ENCODE results near the gene PRKCH. TPM values are rescaled to one million over a fixed set of nuclear protein-coding genes. Genes with fewer than 3 reads are reported as not detected.
A peak's percentile ranks its signal among the peaks of the same experiment; 100 is the strongest.

PRKCH gene
- total RNA-seq, 4 donors from 2014 or later = 34.5 to 51.3 (median 45.0) TPM

- Histone ChIP-seq H3K27me3 (no peaks in the 10 kb centered on the region), H3K4me3 (no peak overlapping the region), H3K36me3 (no peaks in the 10 kb centered on the region), H3K9me3 (no peaks in the 10 kb centered on the region), H3K4me1 (peaks cover 16 to 86% (median 39%) of the 10 kb centered on the region in 3 donors), H3K27ac (peak overlapping the region in 3 of 4 donors; percentile 15 to 19 (median 17))
- 15 to 36% methylated on average over 4 of the region's 4 CpGs for WGBS, 2 donors
- TF ChIP-seq CTCF (IDR thresholded peaks at IDR 0.05) (no peak), POLR2A (IDR thresholded peaks at IDR 0.05) (no peak)
- DNase-seq = no peak
- intact Hi-C loops (cut with DNase I) = no loop called here
Measured at GRCh38 chr14:61420326-61420725, 98.9 kb downstream of the PRKCH start.

- H3K27ac ChIP-seq = no peak overlapping the region
- no peak overlapping the region for H3K4me3 ChIP-seq
- no peak for TF ChIP-seq POLR2A (IDR thresholded peaks at IDR 0.05)
- no peak for TF ChIP-seq CTCF (IDR thresholded peaks at IDR 0.05)
- WGBS, 2 donors = 85 to 89% methylated on average over 1 of the region's 1 CpG
- H3K36me3 ChIP-seq = no peaks in the 10 kb centered on the region
- intact Hi-C loops (cut with DNase I) = no loop called here
- H3K4me1 ChIP-seq = peaks cover 16 to 92% (median 40%) of the 10 kb centered on the region in 3 donors
- H3K27me3 ChIP-seq = no peaks in the 10 kb centered on the region
- no peak for DNase-seq
- no peaks in the 10 kb centered on the region for H3K9me3 ChIP-seq
Measured at GRCh38 chr14:61421212-61421923, 100.0 kb downstream of the PRKCH start.

- peaks cover 7 to 90% (median 15%) of the 10 kb centered on the region in 3 donors for H3K4me1 ChIP-seq
- 26 to 56% methylated on average over 1 of the region's 1 CpG for WGBS, 2 donors
- H3K27ac ChIP-seq = peak overlapping the region; percentile 7 to 68 (median 43)
- intact Hi-C loops (cut with DNase I) = no loop called here
- no peak overlapping the region for H3K4me3 ChIP-seq
- H3K27me3 ChIP-seq = no peaks in the 10 kb centered on the region
- no peak for DNase-seq
- TF ChIP-seq CTCF (IDR thresholded peaks at IDR 0.05) (no peak), POLR2A (IDR thresholded peaks at IDR 0.05) (no peak)
- H3K9me3 ChIP-seq = no peaks in the 10 kb centered on the region
- no peaks in the 10 kb centered on the region for H3K36me3 ChIP-seq
Measured at GRCh38 chr14:61426048-61426447, 104.7 kb downstream of the PRKCH start.

GRCh38 chr14:61428261-61428660 is 106.9 kb downstream of the PRKCH start:
- no peak overlapping the region for H3K27ac ChIP-seq
- TF ChIP-seq CTCF (IDR thresholded peaks at IDR 0.05) (no peak), POLR2A (IDR thresholded peaks at IDR 0.05) (no peak)
- no peaks in the 10 kb centered on the region for H3K9me3 ChIP-seq
- no peaks in the 10 kb centered on the region for H3K36me3 ChIP-seq
- 73 to 86% methylated on average over 2 of the region's 2 CpGs for WGBS, 2 donors
- peaks cover 7 to 88% (median 15%) of the 10 kb centered on the region in 3 donors for H3K4me1 ChIP-seq
- H3K27me3 ChIP-seq = no peaks in the 10 kb centered on the region
- DNase-seq = no peak
- intact Hi-C loops (cut with DNase I) = no loop called here
- no peak overlapping the region for H3K4me3 ChIP-seq

GRCh38 chr14:61429316-61429715 is 107.9 kb downstream of the PRKCH start:
- WGBS, 2 donors = 42 to 51% methylated on average over 2 of the region's 2 CpGs
- Histone ChIP-seq H3K27me3 (no peaks in the 10 kb centered on the region), H3K36me3 (no peaks in the 10 kb centered on the region), H3K4me3 (no peak overlapping the region), H3K27ac (peak overlapping the region in 1 of 4 donors; percentile 5), H3K4me1 (peaks cover 7 to 80% (median 15%) of the 10 kb centered on the region in 3 donors), H3K9me3 (no peaks in the 10 kb centered on the region)
- intact Hi-C loops (cut with DNase I) = no loop called here
- no peak for DNase-seq
- TF ChIP-seq CTCF (IDR thresholded peaks at IDR 0.05) (no peak), POLR2A (IDR thresholded peaks at IDR 0.05) (no peak)

All from esophagus squamous epithelium (tissue), 5 donors.